ENCODE measurements around the gene LYSET.

DNA sequence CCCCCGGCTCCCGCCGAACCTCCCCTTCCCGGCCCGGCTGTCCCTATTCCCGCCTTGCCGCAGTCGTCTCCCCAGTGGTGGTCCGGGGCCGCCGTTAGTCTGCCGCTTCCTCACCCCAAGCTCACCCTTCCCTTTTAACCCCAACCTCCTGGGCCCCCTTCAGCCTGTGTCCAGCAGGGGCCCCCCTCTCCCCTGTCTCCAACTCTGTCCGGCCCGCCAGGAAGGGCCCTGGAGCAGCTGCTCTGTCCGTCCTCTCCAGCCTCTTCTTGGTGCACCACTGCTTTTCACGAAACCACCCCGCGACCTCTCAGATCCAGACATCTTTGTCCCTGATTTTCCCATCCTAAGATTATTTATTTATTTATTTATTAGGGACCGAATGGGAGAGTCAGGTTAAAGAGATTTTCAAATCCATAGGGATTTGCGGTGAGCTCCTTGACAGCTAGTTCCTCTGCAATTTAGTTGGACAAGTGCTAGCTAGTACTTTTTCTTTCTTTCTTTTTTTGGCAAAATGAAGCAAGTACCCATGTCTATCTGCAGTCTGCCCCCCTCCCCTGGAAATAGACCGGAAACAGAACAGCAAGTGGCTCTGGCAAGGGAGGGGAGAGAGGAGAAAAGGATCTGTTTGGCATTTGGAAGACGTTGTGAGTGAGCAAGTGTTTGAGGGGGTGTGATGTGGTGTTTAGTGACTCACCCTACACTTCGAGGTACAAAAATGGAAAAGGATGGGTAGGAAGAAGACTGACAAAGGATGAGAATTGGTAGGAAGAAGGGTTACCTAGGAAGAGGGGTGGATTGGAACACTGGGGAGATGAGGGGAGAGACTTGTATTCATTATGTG is 22.6 kb downstream of the LYSET start:
- TF ChIP-seq, protein P1, sequence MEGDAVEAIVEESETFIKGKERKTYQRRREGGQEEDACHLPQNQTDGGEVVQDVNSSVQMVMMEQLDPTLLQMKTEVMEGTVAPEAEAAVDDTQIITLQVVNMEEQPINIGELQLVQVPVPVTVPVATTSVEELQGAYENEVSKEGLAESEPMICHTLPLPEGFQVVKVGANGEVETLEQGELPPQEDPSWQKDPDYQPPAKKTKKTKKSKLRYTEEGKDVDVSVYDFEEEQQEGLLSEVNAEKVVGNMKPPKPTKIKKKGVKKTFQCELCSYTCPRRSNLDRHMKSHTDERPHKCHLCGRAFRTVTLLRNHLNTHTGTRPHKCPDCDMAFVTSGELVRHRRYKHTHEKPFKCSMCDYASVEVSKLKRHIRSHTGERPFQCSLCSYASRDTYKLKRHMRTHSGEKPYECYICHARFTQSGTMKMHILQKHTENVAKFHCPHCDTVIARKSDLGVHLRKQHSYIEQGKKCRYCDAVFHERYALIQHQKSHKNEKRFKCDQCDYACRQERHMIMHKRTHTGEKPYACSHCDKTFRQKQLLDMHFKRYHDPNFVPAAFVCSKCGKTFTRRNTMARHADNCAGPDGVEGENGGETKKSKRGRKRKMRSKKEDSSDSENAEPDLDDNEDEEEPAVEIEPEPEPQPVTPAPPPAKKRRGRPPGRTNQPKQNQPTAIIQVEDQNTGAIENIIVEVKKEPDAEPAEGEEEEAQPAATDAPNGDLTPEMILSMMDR (IDR thresholded peaks at IDR 0.05), result peak in 2 of 3 experiments; percentile 27 to 29
- no peak for TF ChIP-seq POLR2AphosphoS5 (IDR thresholded peaks at IDR 0.05)
